GM18519 (cell line): ENCODE data around the gene RNF212B.
"Not testable (repeated sequence)": the region's sequence is repeated elsewhere in the genome, so short reads cannot be mapped to it uniquely, and the experiment has no call there.

ENCODE experiments used
- ATAC-seq: cut with Tn5 transposase; IDR thresholded peaks from one replicate; pipeline ENCODE4 v1.9.1; 2021; ENCODE audit warnings: mild to moderate bottlenecking, moderate library complexity; ENCODE audit not compliant: unreplicated experiment, low FRiP score

RNF212B gene, protein sequence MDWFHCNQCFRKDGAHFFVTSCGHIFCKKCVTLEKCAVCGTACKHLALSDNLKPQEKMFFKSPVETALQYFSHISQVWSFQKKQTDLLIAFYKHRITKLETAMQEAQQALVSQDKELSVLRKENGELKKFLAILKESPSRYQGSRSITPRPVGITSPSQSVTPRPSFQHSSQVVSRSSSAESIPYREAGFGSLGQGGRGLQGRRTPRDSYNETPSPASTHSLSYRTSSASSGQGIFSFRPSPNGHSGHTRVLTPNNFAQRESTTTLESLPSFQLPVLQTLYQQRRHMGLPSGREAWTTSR

DNA sequence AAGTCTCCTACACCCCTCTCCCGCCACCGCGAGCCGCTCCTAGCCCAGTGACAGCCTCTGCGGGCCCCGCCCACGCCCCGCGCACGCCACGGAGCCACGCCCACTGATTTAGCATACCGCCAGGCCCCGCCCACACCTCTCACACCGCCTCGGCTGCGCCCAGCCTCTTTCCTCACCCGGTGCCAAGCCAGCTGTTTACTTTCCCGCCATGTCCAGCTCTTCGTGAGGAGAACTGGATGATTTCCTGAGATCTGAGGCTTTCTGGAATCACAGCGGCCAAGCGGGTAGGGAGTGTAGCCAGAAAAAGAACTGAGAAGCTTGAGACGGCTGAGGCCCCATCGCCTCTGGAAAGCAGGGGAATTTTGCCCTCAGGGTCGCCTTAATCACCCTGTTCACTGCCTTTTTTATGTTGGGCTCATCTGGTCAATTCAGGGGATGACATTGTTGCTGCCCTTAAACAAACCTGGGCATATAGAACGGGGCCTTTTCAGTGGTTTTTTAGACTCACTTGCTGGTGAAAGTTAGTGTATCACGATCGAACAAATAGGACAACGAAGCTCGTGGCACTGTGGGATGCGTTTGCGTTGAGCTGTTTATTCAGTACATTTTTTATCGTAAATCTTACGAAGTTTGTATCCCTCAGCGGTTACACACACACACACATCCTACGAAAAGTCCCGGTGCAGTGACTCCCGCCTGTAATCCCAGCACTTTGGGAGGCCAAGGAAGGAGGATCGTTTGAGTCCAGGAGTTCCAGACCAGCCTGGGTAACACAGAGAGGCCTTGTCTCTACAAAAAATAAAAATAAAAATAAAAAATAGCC is at the start of gene RNF212B:
Gene RNF212B, plus strand, starts transcription at position 165 of the 823 bp plus-strand sequence. CDS start 2,410 bp downstream, outside the sequence.
- ATAC-seq: no peak

DNA sequence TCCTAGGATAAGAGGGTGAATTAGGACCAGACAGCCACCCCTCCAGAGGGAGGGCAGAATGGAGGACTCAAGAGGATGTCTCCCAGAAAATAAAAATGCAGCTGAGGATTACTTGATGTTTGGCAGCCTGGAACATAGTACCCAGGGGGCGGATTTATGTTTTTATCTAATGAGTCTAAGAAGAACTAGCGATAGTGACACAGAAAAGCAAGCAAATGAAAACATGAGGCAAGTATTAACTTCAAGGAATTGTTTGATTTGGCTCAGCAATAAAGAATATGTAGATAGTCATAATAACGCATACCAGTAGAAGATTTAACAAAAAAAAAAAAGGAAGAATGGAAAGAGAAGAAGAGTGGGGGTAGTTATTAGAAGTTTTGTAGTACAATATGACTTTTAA is 44.3 kb upstream of the RNF212B start:
- ATAC-seq: no peak

GRCh38 chr14:23195552-23196101 is 42.1 kb upstream of the RNF212B start:
- ATAC-seq: no peak

DNA sequence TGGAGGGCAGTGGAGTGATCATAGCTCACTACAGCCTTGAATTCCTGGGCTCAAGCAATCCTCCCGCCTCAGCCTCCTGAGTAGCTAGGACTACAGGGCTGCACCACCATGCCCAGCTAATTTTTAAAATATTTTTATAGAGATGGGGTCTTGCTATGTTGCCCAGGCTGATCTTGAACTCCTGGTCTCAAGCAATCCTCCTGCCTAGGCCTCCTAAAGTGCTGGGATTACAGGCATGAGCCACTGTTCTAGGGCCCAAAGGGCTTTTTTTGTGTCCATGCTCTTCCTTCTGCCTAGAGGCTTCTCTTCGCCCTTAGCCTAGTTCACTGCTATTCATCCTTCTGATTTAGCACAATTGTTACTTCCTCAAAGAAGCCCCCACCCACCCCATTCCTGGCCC is 41.2 kb upstream of the RNF212B start:
- not testable (repeated sequence) for ATAC-seq

GRCh38 chr14:23199141-23199540 is 38.6 kb upstream of the RNF212B start:
- ATAC-seq: not testable (repeated sequence)

GRCh38 chr14:23202001-23202400 is 35.7 kb upstream of the RNF212B start:
- no peak for ATAC-seq

- no peak for ATAC-seq
These were observed 31.2 kb upstream of the RNF212B start for GRCh38 chr14:23206422-23207145.

DNA sequence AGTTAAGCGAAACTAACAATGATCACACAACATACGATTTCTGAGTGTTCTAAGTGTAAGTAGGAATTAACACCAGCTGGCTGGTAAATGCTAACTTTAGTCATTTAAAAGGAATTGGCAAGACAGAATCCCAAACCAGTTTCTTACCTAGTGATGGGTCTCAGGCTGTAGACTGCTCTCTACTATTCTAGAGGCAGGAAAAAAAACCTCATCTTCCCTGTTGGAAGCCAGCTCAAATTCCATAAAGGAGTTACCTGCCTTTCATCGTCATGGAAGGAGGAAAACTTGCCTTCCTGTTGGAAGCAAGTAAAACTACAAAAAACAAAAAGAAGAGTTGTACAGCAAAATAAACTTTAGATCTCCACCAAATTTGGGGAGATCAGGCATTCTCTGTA is 30.6 kb upstream of the RNF212B start:
- ATAC-seq: no peak

GRCh38 chr14:23208324-23208723 is 29.4 kb upstream of the RNF212B start:
- ATAC-seq: no peak

- ATAC-seq: no peak
These were observed 27.9 kb upstream of the RNF212B start for GRCh38 chr14:23209651-23210423.

DNA sequence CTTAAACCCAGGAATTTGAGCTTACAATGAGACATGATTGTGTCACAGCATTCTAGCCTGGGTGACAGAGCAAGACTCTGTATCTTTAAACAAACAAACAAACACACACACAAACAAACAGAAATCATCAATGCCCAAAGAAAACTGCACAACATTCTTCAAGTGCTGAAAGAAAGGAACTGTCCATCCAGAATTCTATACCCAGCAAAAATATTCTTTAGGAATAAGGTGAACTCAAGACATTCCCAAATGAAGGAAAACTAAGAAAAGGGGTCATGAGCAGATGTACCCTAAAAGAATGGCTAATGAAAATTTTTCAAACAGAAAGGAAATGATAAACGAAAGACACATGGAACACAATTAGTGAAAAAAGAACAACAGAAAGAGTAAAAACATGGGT is 22.3 kb upstream of the RNF212B start:
- no peak for ATAC-seq

DNA sequence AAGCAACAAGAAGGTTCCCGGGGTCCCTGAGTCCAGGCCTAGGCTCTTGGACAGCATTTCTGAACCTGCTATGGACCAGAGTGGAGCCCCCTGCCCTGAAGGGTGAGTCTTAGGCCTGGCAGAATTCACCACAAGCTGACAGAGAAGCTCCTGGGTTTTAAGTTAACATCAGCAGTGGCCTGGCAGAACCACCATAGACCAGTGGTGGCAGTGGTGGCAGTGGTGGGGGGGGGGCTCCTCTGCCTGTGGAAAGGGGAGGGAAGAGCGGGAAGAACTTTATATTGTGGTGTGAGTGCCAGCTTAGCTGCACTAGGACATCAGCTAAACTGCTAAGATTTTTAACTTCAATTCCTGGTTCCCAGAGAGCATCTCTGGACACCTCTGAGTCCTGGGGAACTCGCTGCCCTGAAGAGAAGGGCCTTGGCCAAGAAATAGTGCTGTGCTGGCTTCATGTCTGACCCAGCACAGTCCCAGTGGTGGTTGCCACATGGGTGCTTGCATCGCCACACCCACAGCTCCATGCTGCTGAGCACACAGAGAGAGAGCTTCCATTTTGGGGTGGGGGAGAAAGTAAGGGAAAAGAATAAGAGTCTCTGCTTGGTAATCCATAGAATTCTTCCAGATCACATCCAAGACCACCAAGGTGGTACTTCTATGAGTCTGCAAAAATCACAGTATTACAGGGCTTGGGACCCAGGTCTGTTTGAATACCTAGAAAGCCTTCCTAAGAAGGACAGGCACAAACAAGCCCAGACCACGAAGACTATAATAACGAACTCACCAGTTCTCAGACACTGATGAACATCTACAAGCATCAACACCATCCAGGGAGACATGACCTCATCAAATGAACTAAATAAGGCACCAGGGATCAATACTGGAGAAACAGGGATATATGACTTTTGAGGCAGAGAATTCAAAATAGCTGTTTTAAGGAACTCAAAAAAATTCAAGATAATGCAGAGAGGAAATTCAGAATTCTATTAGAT is 20.4 kb upstream of the RNF212B start:
- ATAC-seq: no peak

DNA sequence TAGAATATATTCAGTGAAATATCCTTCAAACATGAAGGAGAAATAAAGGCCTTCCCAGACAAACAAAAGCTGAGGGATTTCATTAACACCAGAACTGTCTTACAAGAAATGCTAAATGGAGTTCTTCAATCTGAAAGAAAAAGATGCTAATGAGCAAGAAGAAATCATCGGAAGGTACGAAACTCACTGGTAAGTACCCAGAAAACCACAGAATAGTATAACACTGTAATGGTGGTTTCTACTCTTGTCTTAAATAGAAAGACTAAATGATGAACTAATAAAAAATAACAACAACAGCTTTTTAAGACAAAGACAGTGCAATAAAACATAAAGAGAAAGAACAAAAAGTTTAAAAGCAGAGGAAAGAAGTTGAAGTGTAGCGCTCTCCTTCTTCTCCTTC is 18.7 kb upstream of the RNF212B start:
- no peak for ATAC-seq

GRCh38 chr14:23224958-23225357 is 12.8 kb upstream of the RNF212B start:
- ATAC-seq: not testable (repeated sequence)

DNA sequence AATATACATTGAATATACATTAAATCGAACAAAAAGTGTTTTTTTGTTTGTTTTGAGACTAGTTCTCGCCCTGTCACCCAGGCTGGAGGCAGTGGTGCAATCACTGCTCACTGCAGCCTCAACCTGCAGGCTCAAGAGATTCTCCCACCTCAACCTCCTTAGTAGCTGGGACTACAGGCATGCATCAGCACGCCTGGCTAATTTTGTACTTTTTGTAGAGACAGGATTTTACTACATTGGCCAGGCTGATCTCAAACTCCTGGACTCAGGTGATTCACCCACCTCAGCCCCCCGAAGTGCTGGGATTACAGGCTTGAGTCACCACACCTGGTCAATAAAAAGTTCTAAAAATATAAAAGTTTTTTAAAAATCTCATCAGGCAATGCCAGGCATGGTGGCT is 10.2 kb upstream of the RNF212B start:
- ATAC-seq: no peak

DNA sequence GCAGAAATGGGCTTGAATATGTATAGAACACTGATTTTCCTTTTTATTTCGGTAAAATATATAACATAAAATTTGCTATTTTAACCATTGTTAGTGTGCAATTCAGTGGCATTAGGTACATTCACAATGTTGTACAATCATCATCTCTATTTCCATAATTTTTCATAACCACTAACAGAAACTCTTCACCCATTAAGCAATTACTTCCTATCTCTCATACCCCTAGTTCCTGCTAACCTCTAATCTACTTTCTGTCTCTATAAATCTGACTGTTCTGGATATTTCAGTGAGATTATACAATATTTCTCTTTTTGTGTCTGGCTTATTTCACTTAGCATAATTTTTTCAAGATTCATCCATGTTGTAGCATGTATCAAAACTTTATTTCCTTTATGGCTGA is 8.9 kb upstream of the RNF212B start:
- ATAC-seq: no peak

DNA sequence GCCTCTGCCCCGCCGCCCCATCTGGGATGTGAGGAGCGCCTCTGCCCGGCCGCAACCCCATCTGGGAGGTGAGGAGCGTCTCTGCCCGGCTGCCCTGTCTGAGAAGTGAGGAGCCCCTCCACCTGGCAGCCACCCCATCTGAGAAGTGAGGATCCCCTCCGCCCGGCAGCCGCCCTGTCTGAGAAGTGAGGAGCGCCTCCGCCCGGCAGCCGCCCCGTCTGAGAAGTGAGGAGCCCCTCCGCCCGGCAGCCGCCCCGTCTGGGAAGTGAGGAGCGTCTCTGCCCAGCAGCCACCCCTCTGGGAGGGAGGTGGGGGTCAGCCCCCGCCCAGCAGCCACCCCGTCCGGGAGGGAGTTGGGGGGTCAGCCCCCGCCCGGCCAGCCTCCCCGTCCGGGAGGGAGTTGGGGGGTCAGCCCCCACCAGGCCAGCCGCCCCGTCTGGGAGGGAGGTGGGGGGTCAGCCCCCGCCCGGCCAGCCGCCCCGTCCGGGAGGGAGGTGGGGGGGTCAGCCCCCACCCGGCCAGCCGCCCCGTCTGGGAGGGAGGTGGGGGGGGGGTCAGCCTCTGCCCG is 5.4 kb upstream of the RNF212B start:
- ATAC-seq: not testable (repeated sequence)

DNA sequence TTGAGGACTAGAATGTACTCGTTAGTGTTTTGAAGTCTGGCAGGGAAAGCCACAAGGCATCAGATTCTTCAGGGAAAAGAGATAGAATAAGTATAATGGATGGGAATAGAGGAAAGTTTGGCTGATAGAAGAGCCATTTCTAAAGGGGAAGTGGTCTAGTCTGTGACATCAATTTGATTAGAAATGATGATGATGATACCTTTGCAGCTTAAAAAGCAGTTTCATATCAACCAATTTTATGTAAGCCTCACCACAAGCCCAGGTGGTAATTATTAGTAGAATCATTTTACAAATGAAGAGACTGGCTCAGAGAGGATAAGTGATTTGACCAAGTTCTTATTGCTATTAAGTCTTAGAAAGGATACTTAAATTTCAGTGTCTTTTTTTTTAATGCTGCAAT is 2.9 kb downstream of the RNF212B start:
- no peak for ATAC-seq
